GM23338 (cell line): Measurements from ENCODE around the gene NAPSA. TPM values are rescaled to one million over a fixed set of nuclear protein-coding genes. Genes with fewer than 3 reads are reported as not detected.
"Not testable (repeated sequence)": the region's sequence is repeated elsewhere in the genome, so short reads cannot be mapped to it uniquely, and the experiment has no call there.

Experiments used
- ATAC-seq: fragments of 200-7000 bp; cut with Tn5 transposase; 3 replicates; pipeline ENCODE4 v1.9.1; 2020
- DNase-seq: peaks from one replicate; pipeline ENCODE4 v3.0.0-alpha.2; 2015; ENCODE audit warnings: low spot score
- H2AFZ ChIP-seq: fragments of 200-600 bp; sonication (generic); 2 replicates; pipeline ENCODE4 v1.8.0; 2016; ENCODE audit warnings: antibody characterized with exemption, mild to moderate bottlenecking, moderate library complexity
- H3F3A ChIP-seq: fragments of 200-600 bp; sonication (generic); replicated peaks from 2 replicates; pipeline ENCODE4 v1.8.0; 2017; ENCODE audit warnings: antibody characterized with exemption, mixed run types, low read depth
- H3K27ac ChIP-seq: fragments of 200-600 bp; sonication (generic); 2 replicates; pipeline ENCODE4 v1.6.1; 2016; ENCODE audit warnings: low read depth
- H3K27me3 ChIP-seq: fragments of 200-600 bp; sonication (generic); 2 replicates; pipeline ENCODE4 v1.8.0; 2016; ENCODE audit warnings: mild to moderate bottlenecking, mixed run types, moderate library complexity; ENCODE audit not compliant: insufficient read depth
- H3K36me3 ChIP-seq: fragments of 200-600 bp; sonication (generic); 2 replicates; pipeline ENCODE4 v1.8.0; 2016; ENCODE audit warnings: mild to moderate bottlenecking; ENCODE audit not compliant: insufficient read depth
- H3K4me1 ChIP-seq: fragments of 200-600 bp; sonication (generic); 2 replicates; pipeline ENCODE4 v1.8.0; 2016; ENCODE audit warnings: mild to moderate bottlenecking, moderate library complexity; ENCODE audit not compliant: insufficient read depth
- H3K4me2 ChIP-seq: fragments of 200-600 bp; sonication (generic); 2 replicates; pipeline ENCODE4 v1.7.1; 2017; ENCODE audit warnings: mixed run types
- H3K4me3 ChIP-seq: fragments of 200-600 bp; sonication (generic); 2 replicates; pipeline ENCODE4 v1.6.1; 2016; ENCODE audit warnings: mixed run types
- H3K79me2 ChIP-seq: fragments of 200-600 bp; sonication (generic); replicated peaks from 2 replicates; pipeline ENCODE4 v1.8.0; 2017; ENCODE audit warnings: mild to moderate bottlenecking; ENCODE audit not compliant: insufficient read depth
- H3K9me2 ChIP-seq: fragments of 200-600 bp; sonication (generic); 2 replicates; pipeline ENCODE4 v1.8.0; 2017; ENCODE audit not compliant: insufficient read depth
- H4K20me1 ChIP-seq: fragments of 200-600 bp; sonication (generic); replicated peaks from 2 replicates; pipeline ENCODE4 v1.8.0; 2017; ENCODE audit warnings: mild to moderate bottlenecking; ENCODE audit not compliant: insufficient read depth
- H3K27ac Mint-ChIP-seq: 2 replicates; pipeline ENCODE4 v1.8.0; 2020; ENCODE audit warnings: inconsistent platforms, mild to moderate bottlenecking, moderate library complexity, mixed read lengths
- H3K27me3 Mint-ChIP-seq: 3 replicates; pipeline ENCODE4 v1.8.0; 2022; ENCODE audit warnings: low read depth, mild to moderate bottlenecking, moderate library complexity, mixed read lengths, inconsistent platforms; ENCODE audit not compliant: insufficient read depth, poor library complexity
- H3K36me3 Mint-ChIP-seq: 3 replicates; pipeline ENCODE4 v1.8.0; 2021; ENCODE audit warnings: low read depth, mild to moderate bottlenecking, inconsistent platforms, moderate library complexity, mixed read lengths
- H3K4me1 Mint-ChIP-seq: 3 replicates; pipeline ENCODE4 v1.8.0; 2020; ENCODE audit warnings: mild to moderate bottlenecking, inconsistent platforms, mixed read lengths
- H3K4me3 Mint-ChIP-seq: 3 replicates; pipeline ENCODE4 v1.8.0; 2021; ENCODE audit warnings: moderate library complexity, mild to moderate bottlenecking, inconsistent platforms, mixed read lengths
- H3K9me3 Mint-ChIP-seq: 3 replicates; pipeline ENCODE4 v1.8.0; 2020; ENCODE audit warnings: moderate library complexity, mild to moderate bottlenecking, inconsistent platforms, mixed read lengths
- CTCF ChIP-seq, 2 experiments: fragments of 200-600 bp in 1 of 2; sonication (generic) in 1 of 2; conservative IDR thresholded peaks; 2 replicates each; pipeline versions ENCODE4 v1.5.1 to v1.6.1; 2016 to 2017; ENCODE audit warnings: antibody characterized with exemption in 2 of 2, low read depth in 2 of 2, mild to moderate bottlenecking in 2 of 2, moderate library complexity in 1 of 2
- ETS1 ChIP-seq: IDR thresholded peaks from 2 replicates; pipeline ENCODE4 v1.6.1; 2016; ENCODE audit warnings: antibody characterized with exemption
- EZH2phosphoT487 ChIP-seq: fragments of 200-600 bp; sonication (generic); IDR thresholded peaks from one replicate; pipeline ENCODE4 v1.8.1; 2018; ENCODE audit warnings: antibody characterized with exemption; ENCODE audit not compliant: unreplicated experiment
- ZNF462 ChIP-seq: fragments of 250-450 bp; sonication (Bioruptor Pico); IDR thresholded peaks from 2 replicates; pipeline ENCODE4 v1.5.0; 2020; ENCODE audit warnings: mild to moderate bottlenecking, moderate library complexity
- polyA plus RNA-seq: library from polyadenylated mRNA; unstranded; fragments of >200 nt; fragmentation: Nextera tagmentation; extraction: Ambion mirVana; gene quantifications from 2 replicates; pipeline ENCODE4 v1.2.1, GENCODE V29; 2016
- total RNA-seq: library from RNA; depleted of rRNA; stranded (reverse); fragments of >200 nt; shearing (Covaris generic); gene quantifications from 2 replicates; pipeline ENCODE4 v1.2.3, GENCODE V29; 2014

The NAPSA gene
- total and polyA plus RNA-seq, 2 experiments from 2014 or later: 0.14 to 0.99 TPM

- Histone ChIP-seq H3K4me1 (no peaks in the 10 kb centered on the region), H3F3A (no peaks in the 10 kb centered on the region), H2AFZ (no peak overlapping the region), H3K36me3 (no peaks in the 10 kb centered on the region), H3K4me3 (no peak overlapping the region), H3K9me2 (no peaks in the 10 kb centered on the region), H3K27me3 (no peaks in the 10 kb centered on the region), H4K20me1 (no peaks in the 10 kb centered on the region; the same call in 1 of the 2 replicates), H3K79me2 (no peaks in the 10 kb centered on the region), H3K27ac (no peak overlapping the region), H3K4me2 (no peak overlapping the region)
- ATAC-seq (no peak), DNase-seq (peak; percentile 35)
- Mint-ChIP-seq H3K27ac (no peak overlapping the region), H3K9me3 (peaks cover 99% of the 10 kb centered on the region), H3K27me3 (peaks cover 3% of the 10 kb centered on the region), H3K4me3 (no peak overlapping the region), H3K36me3 (peaks cover 40% of the 10 kb centered on the region), H3K4me1 (no peaks in the 10 kb centered on the region)
- TF ChIP-seq CTCF (conservative IDR thresholded peaks at IDR 0.05; ENCODE audit: low read depth in 2 of 2): peak in 1 of 2 experiments; percentile 31; a peak in 2 of 4 replicates
- TF ChIP-seq EZH2phosphoT487: no peak
Measured at GRCh38 chr19:50349277-50350057, 16.0 kb downstream of the NAPSA start.

GRCh38 chr19:50347089-50347581, 18.3 kb downstream of the NAPSA start:
- not testable (repeated sequence) for H3K27ac ChIP-seq, DNase-seq, H3K4me1 ChIP-seq, H3K4me2 ChIP-seq, H3K27me3 ChIP-seq, H3K36me3 ChIP-seq, ATAC-seq, H3K4me3 ChIP-seq, H3K27me3 Mint-ChIP-seq, H3K4me3 Mint-ChIP-seq, H3K79me2 ChIP-seq, H4K20me1 ChIP-seq, H3K27ac Mint-ChIP-seq, H3K9me2 ChIP-seq, H3K4me1 Mint-ChIP-seq, H3F3A ChIP-seq, H2AFZ ChIP-seq
- peaks cover 98% of the 10 kb centered on the region for H3K9me3 Mint-ChIP-seq
- H3K36me3 Mint-ChIP-seq: peaks cover 40% of the 10 kb centered on the region

GRCh38 chr19:50344661-50345318, 20.6 kb downstream of the NAPSA start:
- H3K4me1 ChIP-seq: no peaks in the 10 kb centered on the region
- H3K9me3 Mint-ChIP-seq: peaks cover 97% of the 10 kb centered on the region
- no peaks in the 10 kb centered on the region for H3F3A ChIP-seq
- DNase-seq: no peak
- no peak overlapping the region for H3K27ac Mint-ChIP-seq
- H3K9me2 ChIP-seq: no peaks in the 10 kb centered on the region
- H3K4me2 ChIP-seq: no peak overlapping the region
- no peak for ATAC-seq
- peaks cover 6% of the 10 kb centered on the region for H3K27me3 Mint-ChIP-seq
- H3K27ac ChIP-seq: no peak overlapping the region
- H3K36me3 Mint-ChIP-seq: peaks cover 32% of the 10 kb centered on the region
- no peaks in the 10 kb centered on the region for H3K4me1 Mint-ChIP-seq
- H3K36me3 ChIP-seq: no peaks in the 10 kb centered on the region; the same call in 1 of the 2 replicates
- H3K4me3 ChIP-seq: no peak overlapping the region
- H3K4me3 Mint-ChIP-seq: no peak overlapping the region
- no peaks in the 10 kb centered on the region for H3K27me3 ChIP-seq
- H4K20me1 ChIP-seq: no peaks in the 10 kb centered on the region
- H2AFZ ChIP-seq: no peak overlapping the region
- no peaks in the 10 kb centered on the region for H3K79me2 ChIP-seq
- no peak for TF ChIP-seq ZNF462 (CRISPR knock-in tag)
- TF ChIP-seq ETS1: no peak
